ENCODE results near the gene TTC12. TPM values are rescaled to one million over a fixed set of nuclear protein-coding genes. Genes with fewer than 3 reads are reported as not detected.

The TTC12 gene
- total RNA-seq, 4 donors from 2014 or later: 10.8 to 23.5 (median 17.2) TPM

DNA sequence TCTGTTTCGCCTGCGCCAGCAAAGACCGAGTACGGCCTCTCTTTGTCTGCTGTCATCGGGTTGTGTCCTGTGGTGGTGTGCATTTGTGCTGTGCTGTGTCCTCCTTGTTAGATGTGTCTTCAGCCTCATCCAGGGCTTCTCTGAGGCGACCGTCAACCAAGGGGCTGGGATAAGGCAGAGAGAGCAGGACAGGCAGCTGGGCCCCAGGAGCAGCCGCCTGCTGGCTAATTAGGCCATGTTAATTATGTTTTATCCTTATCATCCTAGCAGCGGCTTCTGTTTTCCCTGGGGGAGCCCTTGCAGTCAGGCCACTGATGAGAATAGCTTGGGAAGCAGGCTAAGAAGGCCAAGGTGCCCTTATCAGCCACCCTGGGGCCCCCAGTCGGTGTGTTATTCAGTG lies 40.7 kb upstream of the TTC12 start:
- Histone ChIP-seq H3K4me1 (no peaks in the 10 kb centered on the region), H3K4me3 (no peak overlapping the region), H3K27ac (no peak overlapping the region), H3K36me3 (peaks cover 0 to 42% of the 10 kb centered on the region in 2 donors), H3K27me3 (no peaks in the 10 kb centered on the region), H3K9me3 (no peaks in the 10 kb centered on the region)
- TF ChIP-seq POLR2A (IDR thresholded peaks at IDR 0.05) (no peak), EP300 (IDR thresholded peaks at IDR 0.05) (no peak), POLR2AphosphoS5 (IDR thresholded peaks at IDR 0.05) (no peak), CTCF (IDR thresholded peaks at IDR 0.05) (no peak)
- ATAC-seq: no peak
- 100% methylated on average over 1 of the region's 10 CpGs; no CpG with 5 or more reads in 1 of the 2 donors for WGBS, 2 donors (ENCODE audit: low coverage in 1 of 2)

GRCh38 chr11:113274713-113275582 lies 39.4 kb upstream of the TTC12 start:
- ATAC-seq: no peak
- Histone ChIP-seq H3K9me3 (no peaks in the 10 kb centered on the region), H3K36me3 (peaks cover 0 to 42% of the 10 kb centered on the region in 2 donors), H3K27ac (no peak overlapping the region), H3K27me3 (no peaks in the 10 kb centered on the region), H3K4me3 (no peak overlapping the region), H3K4me1 (no peaks in the 10 kb centered on the region)
- WGBS, 2 donors (ENCODE audit: low coverage in 1 of 2): 50 to 83% methylated on average over 1 to 11 of the region's 19 CpGs
- TF ChIP-seq EP300 (IDR thresholded peaks at IDR 0.05) (no peak), CTCF (IDR thresholded peaks at IDR 0.05) (peak in 1 of 4 experiments; percentile 10), POLR2AphosphoS5 (IDR thresholded peaks at IDR 0.05) (no peak), POLR2A (IDR thresholded peaks at IDR 0.05) (no peak)

DNA sequence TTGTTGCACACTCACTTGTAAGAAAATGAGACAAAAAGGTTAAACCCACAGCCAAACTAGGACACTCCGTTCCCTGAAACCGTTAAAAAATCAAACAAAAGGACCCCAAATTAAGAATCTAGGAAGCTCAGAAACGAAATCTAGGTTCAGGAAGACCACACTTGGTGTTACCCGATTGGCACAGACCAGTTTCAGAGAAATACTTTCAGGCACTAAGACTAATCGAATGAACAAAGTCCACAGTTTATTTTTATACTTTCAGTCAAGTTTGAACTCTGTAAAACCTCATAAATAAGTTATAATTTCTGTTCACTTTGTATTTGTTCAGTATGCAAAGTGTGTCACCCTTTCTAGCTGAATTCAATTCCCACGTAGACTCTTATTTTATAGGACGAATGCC lies 38.8 kb upstream of the TTC12 start:
- H3K27ac ChIP-seq: no peak overlapping the region
- peaks cover 0 to 36% of the 10 kb centered on the region in 2 donors for H3K36me3 ChIP-seq
- no peaks in the 10 kb centered on the region for H3K9me3 ChIP-seq
- H3K4me1 ChIP-seq: no peaks in the 10 kb centered on the region
- TF ChIP-seq CTCF (IDR thresholded peaks at IDR 0.05): no peak
- no peak for TF ChIP-seq POLR2AphosphoS5 (IDR thresholded peaks at IDR 0.05)
- no peak for TF ChIP-seq EP300 (IDR thresholded peaks at IDR 0.05)
- TF ChIP-seq POLR2A (IDR thresholded peaks at IDR 0.05): no peak
- H3K4me3 ChIP-seq: no peak overlapping the region
- ATAC-seq: no peak
- no peaks in the 10 kb centered on the region for H3K27me3 ChIP-seq
- 76 to 79% methylated on average over 7 of the region's 7 CpGs for WGBS, 2 donors (ENCODE audit: low coverage in 1 of 2)

DNA sequence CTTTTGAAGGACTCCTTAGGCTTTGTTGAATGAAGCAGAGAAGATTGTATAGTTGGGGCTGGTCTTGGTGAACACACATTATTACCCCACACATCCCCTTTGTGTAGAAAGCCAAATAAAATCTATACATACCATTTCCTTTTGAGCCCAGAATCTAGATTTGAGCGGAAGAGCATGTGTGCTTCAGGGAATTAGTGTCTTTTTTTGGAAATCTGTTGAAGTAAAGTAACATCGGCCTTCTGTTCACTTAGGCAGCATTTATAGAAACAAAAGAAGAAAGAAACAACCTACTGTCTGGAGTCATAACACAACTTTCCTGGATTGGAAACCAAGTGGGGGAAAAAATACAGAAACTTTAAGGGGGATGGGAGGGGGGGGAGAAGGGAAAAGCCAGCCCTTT lies 37.9 kb upstream of the TTC12 start:
- Histone ChIP-seq H3K27me3 (no peaks in the 10 kb centered on the region), H3K27ac (no peak overlapping the region), H3K36me3 (peaks cover 0 to 35% of the 10 kb centered on the region in 2 donors), H3K4me3 (no peak overlapping the region), H3K4me1 (no peaks in the 10 kb centered on the region), H3K9me3 (no peaks in the 10 kb centered on the region)
- 67 to 70% methylated on average over 2 of the region's 2 CpGs for WGBS, 2 donors (ENCODE audit: low coverage in 1 of 2)
- no peak for TF ChIP-seq EP300 (IDR thresholded peaks at IDR 0.05)
- no peak for TF ChIP-seq POLR2AphosphoS5 (IDR thresholded peaks at IDR 0.05)
- TF ChIP-seq CTCF (IDR thresholded peaks at IDR 0.05): no peak
- TF ChIP-seq POLR2A (IDR thresholded peaks at IDR 0.05): no peak
- no peak for ATAC-seq

DNA sequence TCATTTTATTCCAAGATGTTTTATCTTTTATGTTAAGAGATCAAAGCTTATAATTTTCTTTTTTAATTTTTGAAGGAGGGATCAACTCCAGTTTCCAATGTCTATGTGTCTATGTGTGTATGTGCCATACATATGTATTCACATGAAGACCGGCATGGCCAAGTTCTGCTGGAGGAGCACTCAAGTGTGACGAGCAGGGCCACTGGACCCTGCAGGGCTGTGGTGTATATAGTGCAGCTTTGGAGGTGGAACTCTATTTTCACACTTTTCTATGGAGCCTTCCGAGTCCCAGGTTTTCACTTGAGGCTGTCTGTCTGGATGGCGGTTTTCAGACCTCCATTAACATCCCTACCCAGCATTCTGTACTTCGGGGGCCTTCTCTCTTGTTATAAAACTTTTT lies 36.5 kb upstream of the TTC12 start:
- no peaks in the 10 kb centered on the region for H3K4me1 ChIP-seq
- ATAC-seq: no peak

More for the DNA sequence above, 36.5 kb upstream of the TTC12 start:
- WGBS, 2 donors (ENCODE audit: low coverage in 1 of 2): 91 to 100% methylated on average over 3 to 5 of the region's 5 CpGs
- H3K27me3 ChIP-seq: no peaks in the 10 kb centered on the region
- H3K9me3 ChIP-seq: no peaks in the 10 kb centered on the region
- no peak for TF ChIP-seq EP300 (IDR thresholded peaks at IDR 0.05)
- TF ChIP-seq POLR2AphosphoS5 (IDR thresholded peaks at IDR 0.05): no peak
- TF ChIP-seq CTCF (IDR thresholded peaks at IDR 0.05): no peak
- no peak for TF ChIP-seq POLR2A (IDR thresholded peaks at IDR 0.05)
- H3K4me3 ChIP-seq: no peak overlapping the region
- H3K36me3 ChIP-seq: peaks cover 0 to 21% of the 10 kb centered on the region in 2 donors
- no peak overlapping the region for H3K27ac ChIP-seq
